ENCODE data around the gene HSF5. TPM values are rescaled to one million over a fixed set of nuclear protein-coding genes. Genes with fewer than 3 reads are reported as not detected.

Gene HSF5
- total RNA-seq, 1 experiment from 2014 or later: not detected

GRCh38 chr17:58480090-58480489 is 8.1 kb downstream of the HSF5 start:
- no peak overlapping the region for H3K56ac ChIP-seq (ENCODE audit: insufficient read length, low read depth, low read length)
- no peak overlapping the region for H3K4ac ChIP-seq (ENCODE audit: low read depth, low read length)
- H3K4me2 ChIP-seq (ENCODE audit: insufficient read depth, insufficient read length, low read length): no peak overlapping the region
- no peak overlapping the region for H2AK5ac ChIP-seq (ENCODE audit: insufficient read length, low read length)
- H2BK15ac ChIP-seq (ENCODE audit: low read depth, low read length): no peak overlapping the region
- no peak overlapping the region for H4K91ac ChIP-seq (ENCODE audit: insufficient read length, low read depth, low read length)
- no peak overlapping the region for H2BK5ac ChIP-seq (ENCODE audit: insufficient read length, low read length)
- no peak overlapping the region for H2AFZ ChIP-seq (ENCODE audit: low read length)
- no peak overlapping the region for H3K14ac ChIP-seq (ENCODE audit: insufficient read depth, low read length)
- H2BK12ac ChIP-seq (ENCODE audit: insufficient read length, low read depth, low read length): no peak overlapping the region
- Mint-ChIP-seq H3K4me1 (no peaks in the 10 kb centered on the region; a peak in 1 of 4 replicates), H3K4me3 (no peak overlapping the region), H3K27me3 (ENCODE audit: low read depth) (peaks cover 7% of the 10 kb centered on the region; the same call in 1 of the 2 replicates), H3K27ac (no peak overlapping the region), H3K9me3 (no peaks in the 10 kb centered on the region), H3K36me3 (ENCODE audit: insufficient read depth in 1 of 3, low read depth in 3 of 3) (no peaks in the 10 kb centered on the region)
- H3K79me2 ChIP-seq (ENCODE audit: insufficient read depth, low read length): no peaks in the 10 kb centered on the region
- H3K23ac ChIP-seq (ENCODE audit: insufficient read length, low read depth, low read length): no peak overlapping the region
- H3K27me3 ChIP-seq (ENCODE audit: insufficient read depth, low read length): no peaks in the 10 kb centered on the region
- no peak for TF ChIP-seq CTCF (conservative IDR thresholded peaks at IDR 0.05)
- no peak overlapping the region for H4K8ac ChIP-seq (replicated peaks; ENCODE audit: insufficient read length, low read depth, low read length)
- H3K4me1 ChIP-seq (ENCODE audit: insufficient read depth, low read length): no peaks in the 10 kb centered on the region
- no peak overlapping the region for H4K5ac ChIP-seq (ENCODE audit: insufficient read length, low read depth, low read length)
- no peak overlapping the region for H3K18ac ChIP-seq (ENCODE audit: insufficient read length, low read depth, low read length)
- H3K27ac ChIP-seq (ENCODE audit: insufficient read length, low read depth, low read length): no peak overlapping the region
- no peak overlapping the region for H3K9ac ChIP-seq (ENCODE audit: extremely low read depth, insufficient read length, low read length)
- H2BK20ac ChIP-seq (ENCODE audit: low read depth, low read length, poor library complexity, severe bottlenecking): no peak overlapping the region
- H3T11ph ChIP-seq (ENCODE audit: low read length): no peak overlapping the region
- DNase-seq: no peak
- H4K20me1 ChIP-seq (ENCODE audit: control insufficient read depth, insufficient read depth, insufficient read length): no peaks in the 10 kb centered on the region
- H3K79me1 ChIP-seq (ENCODE audit: insufficient read depth, low read depth, low read length, poor library complexity, severe bottlenecking): no peaks in the 10 kb centered on the region
- no peaks in the 10 kb centered on the region for H3K9me3 ChIP-seq (ENCODE audit: control insufficient read depth, low read depth, low read length)
- no peaks in the 10 kb centered on the region for H3K23me2 ChIP-seq (ENCODE audit: insufficient read length, low read depth, low read length, poor library complexity, severe bottlenecking)
- H2BK120ac ChIP-seq (ENCODE audit: low read depth, low read length, poor library complexity, severe bottlenecking): no peak overlapping the region
- WGBS (ENCODE audit: extremely low coverage, insufficient read length, low lambda C conversion rate): no CpG with 5 or more reads among the region's 6 CpGs

Data from H9 (cell line).